Stimulated activated CD4-positive, alpha-beta T cell treated with anti-CD3 and anti-CD28 coated beads, Interleukin-15, amount 100 ng/mL, for 48 hours (primary cell): ENCODE measurements around the gene FARP1.

ENCODE experiments used
- DNase-seq, 2 donors: peaks; one replicate each; pipeline ENCODE4 v3.0.0-alpha.2; 2020; ENCODE audit warnings: low read depth in 2 of 2

Gene FARP1

DNA sequence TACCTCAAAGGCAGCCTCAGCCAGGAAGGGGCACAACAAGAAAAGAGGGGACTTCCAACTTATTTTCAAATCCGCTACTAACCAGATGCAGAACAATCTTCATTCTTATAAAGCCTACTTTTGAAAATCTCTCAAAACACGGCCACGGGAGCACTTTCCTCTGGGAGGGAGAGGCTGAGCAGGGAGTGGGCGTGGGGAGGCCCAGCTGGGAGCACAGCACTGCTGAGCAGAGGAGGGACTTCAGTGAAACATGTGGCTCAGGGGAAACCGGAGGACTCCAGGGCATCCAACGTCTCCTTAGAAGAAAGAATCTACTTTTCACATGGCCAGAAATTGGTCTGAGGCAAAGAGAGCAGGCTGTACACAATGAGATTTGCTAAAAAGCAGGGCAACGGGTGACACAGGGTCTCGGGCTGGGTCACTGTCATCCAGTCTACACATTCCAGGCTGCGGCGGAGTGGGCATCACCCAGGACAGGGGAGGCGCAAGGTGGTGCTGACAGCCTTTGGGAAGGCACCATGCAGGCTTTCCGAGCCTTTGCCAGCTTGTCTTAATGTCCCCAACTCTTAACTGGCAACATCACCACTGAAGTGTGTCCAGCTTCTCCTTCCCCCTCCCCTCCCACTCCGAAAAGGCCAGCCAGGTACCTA is 317.0 kb downstream of the FARP1 start:
- no peak for DNase-seq

GRCh38 chr13:98460516-98460915 is 317.6 kb downstream of the FARP1 start:
- DNase-seq = no peak

DNA sequence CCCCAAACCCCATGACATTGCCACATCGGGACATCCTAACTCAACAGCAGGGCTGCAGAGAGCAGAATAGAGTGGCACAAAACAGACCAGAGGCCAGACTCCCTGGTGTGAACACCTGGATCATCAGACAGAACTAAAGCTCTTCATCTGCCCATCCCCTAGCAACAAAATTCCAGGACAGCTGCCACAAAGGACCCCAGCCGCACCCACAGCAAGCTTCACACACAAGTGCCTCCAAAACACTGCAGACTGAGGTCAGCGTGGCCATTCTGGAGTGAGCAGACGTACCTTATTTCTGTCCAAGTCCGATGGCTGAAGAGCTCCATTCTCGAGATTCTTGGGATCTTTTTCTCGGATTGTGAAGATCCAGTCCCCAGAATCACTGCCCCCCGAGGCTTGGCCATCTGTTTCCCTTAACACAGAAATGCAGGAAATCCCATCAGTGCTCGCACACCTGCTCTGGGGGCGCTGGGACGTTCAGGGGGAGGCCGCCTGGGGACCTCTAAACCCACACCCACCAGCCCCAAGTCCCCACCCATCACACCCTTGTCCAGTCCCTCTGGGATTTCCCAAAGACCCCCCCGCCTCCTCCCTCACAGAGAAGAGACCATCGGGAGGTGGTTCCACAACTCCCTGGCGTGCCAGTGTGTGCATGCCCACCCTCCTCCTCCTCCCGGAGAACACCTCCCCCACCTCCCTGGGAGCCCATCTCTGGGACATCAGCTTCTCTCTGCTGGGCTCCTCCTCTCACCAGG is 318.8 kb downstream of the FARP1 start:
- DNase-seq = no peak

DNA sequence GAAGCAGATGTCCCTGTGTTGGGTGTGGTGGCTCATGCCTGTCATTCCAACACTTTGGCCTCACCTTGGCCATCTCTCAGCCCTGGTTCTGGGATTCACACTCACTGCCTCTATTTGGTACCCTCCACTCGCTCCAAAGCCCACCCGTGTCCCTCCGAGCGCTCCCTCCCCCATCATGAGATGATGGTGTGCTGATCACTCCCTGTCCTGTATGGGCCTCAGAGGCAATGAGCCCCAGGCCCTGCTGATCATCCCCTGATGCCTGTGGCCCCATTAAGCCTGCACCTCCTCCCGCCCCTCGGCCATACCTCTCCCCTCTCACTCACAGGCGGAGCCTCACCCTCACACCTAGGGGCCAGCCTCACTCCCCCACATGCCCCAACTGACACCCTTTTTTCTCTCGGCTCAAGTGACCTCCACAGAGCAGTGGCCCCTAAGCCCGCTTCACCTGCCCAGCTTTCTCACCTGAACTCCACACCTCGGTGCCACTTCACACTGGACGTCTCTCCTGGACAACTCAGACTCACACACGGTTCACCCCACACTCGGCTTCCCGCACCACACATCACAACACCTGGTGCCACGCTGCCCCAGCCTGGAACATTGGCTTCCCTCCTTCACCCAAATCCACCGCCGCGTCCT is 319.5 kb downstream of the FARP1 start:
- no peak for DNase-seq

DNA sequence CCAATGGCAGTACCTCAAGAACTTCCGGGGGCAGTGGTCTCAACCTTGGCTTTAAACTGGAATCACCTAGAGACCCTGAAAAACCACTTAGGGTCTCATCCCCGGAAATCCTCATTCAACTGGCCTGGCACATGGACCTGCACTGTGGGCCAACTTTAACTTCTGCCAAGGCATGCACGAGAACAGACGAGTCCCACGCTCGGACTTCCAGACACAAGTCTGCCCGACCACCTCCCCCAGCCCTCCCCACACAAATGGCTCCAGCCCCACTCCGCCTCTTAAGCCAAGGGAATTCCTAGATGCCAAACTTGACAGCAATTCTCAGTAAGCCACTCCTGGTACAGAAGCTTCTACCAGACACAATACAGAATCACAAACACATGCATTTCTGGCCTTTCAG is 320.1 kb downstream of the FARP1 start:
- no peak for DNase-seq

GRCh38 chr13:98466634-98467236 is 323.8 kb downstream of the FARP1 start:
- DNase-seq = peak in 1 of 2 donors; percentile 47

DNA sequence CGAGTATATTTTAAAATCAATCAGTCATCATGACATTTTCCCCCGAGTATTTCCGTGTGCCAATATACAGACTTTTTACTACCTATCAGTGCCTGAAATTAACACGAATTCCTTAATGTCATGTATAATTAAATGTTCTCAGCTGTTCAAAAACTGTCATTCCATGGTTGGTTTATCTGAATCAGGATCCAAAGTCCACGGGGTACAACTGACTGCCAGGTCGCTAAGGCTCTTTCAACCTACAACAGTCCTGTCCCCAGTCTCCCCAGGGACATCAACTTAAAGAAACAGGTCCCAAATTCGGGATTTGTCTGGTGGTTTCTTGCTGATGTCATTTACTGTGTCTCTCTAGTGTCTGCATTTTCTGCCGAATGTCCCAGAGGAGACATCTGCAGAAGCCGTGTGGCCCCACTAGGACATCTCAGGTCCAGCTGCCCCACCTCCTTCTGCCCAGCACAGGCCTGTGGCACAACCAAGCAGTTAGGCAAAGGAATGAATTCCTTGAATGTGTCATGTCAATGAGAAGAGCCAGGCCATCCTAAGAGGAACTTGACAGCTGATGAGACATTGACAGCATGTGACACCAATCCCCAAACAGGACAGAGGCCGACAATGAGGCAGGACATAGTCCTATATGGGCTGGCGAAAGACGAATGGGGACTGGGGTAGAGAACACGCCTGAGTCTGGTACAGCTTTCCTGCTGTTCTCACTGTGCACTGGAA is 324.5 kb downstream of the FARP1 start:
- no peak for DNase-seq

DNA sequence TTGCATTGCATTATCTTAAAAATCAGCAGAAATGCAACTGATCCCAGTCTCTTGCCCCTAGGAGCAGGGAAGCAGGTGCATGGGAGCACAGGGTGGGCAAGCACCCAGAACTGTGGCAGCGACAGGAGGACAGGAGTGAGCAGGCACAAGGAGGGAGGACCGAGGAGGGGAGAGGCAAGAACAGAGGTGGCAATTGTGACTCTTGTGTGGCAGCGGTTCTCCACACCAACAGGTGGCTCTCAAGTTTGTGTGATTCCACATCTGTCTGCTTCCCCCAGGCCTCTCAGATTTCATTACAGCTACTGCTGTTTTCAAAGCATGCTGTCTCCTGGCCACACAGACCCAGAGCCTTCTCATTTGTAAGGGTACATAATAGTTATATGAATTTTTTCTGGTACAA is 325.5 kb downstream of the FARP1 start:
- no peak for DNase-seq

GRCh38 chr13:98468929-98469328 is 326.0 kb downstream of the FARP1 start:
- no peak for DNase-seq

DNA sequence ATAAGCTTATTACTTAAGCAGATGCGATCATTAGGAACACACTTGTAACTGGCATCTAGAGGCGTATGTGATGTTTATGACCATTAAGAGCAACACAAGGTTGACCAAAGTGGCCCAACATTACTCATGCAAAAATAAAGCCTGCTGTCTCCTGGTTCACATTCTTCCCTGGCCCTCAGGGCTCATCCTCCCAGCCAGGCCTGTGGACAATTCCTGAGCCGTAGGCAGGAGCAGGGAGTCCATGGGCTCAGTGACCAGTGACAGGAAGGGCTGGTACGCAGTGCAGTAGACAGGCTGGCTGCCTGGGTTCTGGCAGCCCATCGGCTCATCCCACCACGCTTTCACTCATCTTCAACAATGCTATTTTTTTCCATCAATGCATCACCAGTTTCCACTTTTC is 328.0 kb downstream of the FARP1 start:
- DNase-seq = no peak

DNA sequence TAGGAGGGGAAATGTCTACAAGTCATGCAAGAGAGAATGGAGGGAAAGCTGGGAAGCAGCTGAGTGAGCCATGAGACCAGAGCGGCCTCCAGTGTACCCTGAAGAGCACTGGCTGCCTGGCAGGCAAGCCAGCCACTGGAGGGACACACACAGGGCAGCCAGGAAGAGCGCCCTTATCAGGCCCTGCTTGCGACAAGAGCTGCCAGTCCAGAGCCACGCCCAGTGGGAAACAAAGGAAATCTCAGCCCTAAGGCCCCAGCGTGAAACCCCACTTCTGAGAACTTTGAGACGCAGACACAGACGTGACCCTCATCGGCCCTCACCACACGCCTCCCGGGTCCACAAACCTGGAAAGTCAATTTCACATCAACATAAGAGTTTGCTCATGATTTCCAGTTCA is 329.0 kb downstream of the FARP1 start:
- DNase-seq = no peak

- DNase-seq = no peak
Measured at GRCh38 chr13:98473135-98473787, 330.4 kb downstream of the FARP1 start.

DNA sequence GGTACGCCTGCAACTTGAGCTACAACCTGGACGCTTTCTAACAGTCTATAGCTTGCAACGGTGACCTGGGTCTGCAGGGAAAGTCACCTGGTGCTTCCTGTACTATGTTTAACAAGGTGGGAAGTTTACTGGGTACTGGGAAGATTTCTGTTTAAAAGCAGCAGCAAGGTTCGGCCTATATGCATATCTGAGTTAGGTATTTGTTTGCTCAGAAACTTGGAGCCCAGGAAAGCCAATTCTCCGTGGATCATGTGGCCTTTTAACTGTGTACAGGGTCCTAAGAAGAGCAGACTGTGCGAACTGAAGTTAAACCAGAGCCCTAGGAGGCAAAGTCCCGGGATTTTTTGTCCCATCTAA is 330.9 kb downstream of the FARP1 start:
- no peak for DNase-seq

DNA sequence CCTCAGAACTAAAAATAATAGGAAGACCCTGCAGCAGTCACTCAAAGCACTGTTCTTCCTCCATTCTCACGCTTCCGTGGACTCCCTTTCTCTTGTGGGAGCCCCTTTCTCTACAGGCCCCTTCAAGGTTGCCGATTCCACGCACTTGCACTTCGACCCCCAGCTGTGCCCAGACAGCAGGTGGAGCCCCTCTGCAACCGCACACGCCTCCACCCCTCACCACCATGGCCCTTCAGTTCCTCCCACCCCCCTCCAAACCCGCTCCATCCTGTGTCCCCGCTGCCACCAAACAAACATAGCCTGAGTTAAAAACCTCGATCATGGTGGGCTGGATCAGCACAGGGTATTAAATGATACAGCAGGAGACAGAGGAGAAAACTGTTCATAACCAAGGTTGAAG is 331.4 kb downstream of the FARP1 start:
- no peak for DNase-seq

- DNase-seq = no peak
Measured at GRCh38 chr13:98474761-98475160, 331.9 kb downstream of the FARP1 start.

- DNase-seq = no peak
Measured at GRCh38 chr13:98475522-98475921, 332.6 kb downstream of the FARP1 start.

- DNase-seq = peak; percentile 38 to 46
Measured at GRCh38 chr13:98476106-98476505, 333.2 kb downstream of the FARP1 start.

DNA sequence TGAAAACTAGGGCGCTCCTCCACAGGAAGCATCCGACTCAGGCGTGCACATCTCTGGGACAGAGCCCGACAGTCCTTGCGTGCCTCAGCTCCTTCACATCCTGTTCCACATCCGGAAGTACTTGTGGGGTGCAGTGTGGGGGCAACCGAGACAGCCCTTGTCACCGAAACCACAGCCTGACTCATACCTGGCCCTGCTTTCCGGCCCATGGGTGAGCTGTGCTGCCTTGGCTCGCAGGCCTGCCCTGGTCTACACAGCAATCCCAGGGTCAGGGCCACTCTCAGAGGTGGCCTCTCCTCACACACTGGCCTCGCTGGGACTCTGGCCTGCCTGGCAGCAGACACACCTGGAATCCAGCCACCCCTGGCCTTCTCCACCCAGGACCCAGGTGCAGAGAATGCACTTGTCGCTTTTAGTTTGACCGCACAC is 333.7 kb downstream of the FARP1 start:
- peak; percentile 84 to 86 for DNase-seq

DNA sequence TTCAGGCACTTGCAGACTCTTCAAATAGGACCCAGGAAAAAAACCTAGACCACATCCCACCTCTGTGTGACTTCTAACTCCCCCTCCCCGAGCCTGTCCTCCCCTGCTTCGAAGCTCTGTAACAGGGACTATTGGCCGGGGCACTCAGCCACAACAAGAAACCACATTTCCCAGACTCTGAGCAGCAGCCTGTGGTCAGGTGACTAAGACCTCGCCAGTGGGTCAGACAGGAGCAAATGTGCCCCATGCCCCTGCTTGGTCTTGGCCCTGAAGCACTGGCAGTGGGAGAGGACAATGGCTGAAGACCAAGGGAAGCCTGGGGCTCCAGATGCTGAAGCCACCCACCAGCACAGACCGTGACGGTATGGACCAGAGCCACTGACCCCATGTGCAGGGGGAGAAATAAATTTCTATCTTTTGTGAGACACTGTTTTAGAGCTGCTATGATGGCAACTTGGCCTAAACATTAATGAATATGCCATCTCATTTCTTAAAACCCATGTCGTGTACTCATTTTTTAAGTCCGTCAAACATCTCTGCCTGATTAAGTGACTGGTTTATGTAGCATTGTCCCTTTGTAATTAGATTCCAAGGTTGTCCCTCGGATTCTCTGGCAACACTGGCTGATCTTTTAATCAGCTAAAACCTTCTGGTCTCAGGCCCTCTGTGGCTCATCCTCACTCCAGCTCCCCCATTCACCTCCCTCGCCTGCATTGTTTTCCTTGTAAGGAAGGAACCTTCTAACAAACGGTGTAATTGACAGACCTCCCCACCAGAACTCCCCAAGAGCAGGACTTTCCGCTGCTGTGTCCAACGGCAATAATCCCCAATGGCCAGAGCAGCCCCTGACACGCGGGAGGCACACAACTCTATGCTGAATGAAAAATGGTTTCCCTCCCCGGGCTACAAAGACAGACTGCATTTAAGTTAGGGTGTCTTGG is 335.6 kb downstream of the FARP1 start:
- DNase-seq = no peak

DNA sequence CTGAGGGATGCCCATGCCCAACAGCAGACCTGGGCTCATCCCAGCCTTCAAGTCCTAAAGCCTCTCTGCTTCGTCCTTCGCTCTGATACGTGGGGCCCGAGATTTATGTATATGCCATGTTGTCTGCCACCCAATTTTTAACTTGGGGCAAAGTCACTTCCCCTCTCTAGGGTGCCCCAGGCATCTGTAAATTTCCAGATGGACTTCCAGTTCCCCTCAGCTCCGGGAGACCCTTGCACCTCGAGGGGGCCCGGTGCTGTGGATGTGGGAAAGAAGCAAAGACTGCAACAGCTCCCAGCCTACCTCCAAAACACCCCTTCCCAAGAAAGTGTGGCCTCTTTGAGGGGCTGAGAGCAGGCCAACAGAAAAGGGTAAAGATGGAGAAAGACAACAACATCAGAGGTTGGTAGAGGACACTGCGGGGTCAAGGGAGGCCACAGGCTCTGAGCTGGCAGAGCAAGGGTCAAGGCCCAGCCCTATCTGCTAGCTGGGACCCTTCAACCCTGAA is 336.7 kb downstream of the FARP1 start:
- no peak for DNase-seq
